Astrocyte of the hippocampus (primary cell): ENCODE results near the gene ZNF880.
"Not testable (repeated sequence)": the region's sequence is repeated elsewhere in the genome, so short reads cannot be mapped to it uniquely, and the experiment has no call there.

Experiments
- DNase-seq: peaks from one replicate; pipeline ENCODE4 v3.0.0; 2011; ENCODE audit warnings: low read depth, low spot score

Gene ZNF880

GRCh38 chr19:52369559-52370340, at the start of gene ZNF880:
Gene ZNF880, plus strand, starts transcription at chr19:52369923. Its CDS starts 43 bp downstream, at chr19:52369966.
- peak; percentile 97 for DNase-seq

- DNase-seq: no peak
Observed at GRCh38 chr19:52322429-52322828, 47.3 kb upstream of the ZNF880 start.

GRCh38 chr19:52331757-52332156, 38.0 kb upstream of the ZNF880 start:
- DNase-seq: peak; percentile 28

GRCh38 chr19:52335768-52336116, 34.0 kb upstream of the ZNF880 start:
- DNase-seq: no peak

GRCh38 chr19:52336117-52336790, 33.5 kb upstream of the ZNF880 start, which contains the start of gene ZNF610:
Gene ZNF610, plus strand, starts transcription at chr19:52336243. Its CDS starts 12,930 bp downstream, at chr19:52349173.
- DNase-seq: peak; percentile 94

- no peak for DNase-seq
Observed at GRCh38 chr19:52336791-52337381, 32.8 kb upstream of the ZNF880 start.

- DNase-seq: not testable (repeated sequence)
Observed at GRCh38 chr19:52339022-52339421, 30.7 kb upstream of the ZNF880 start.

GRCh38 chr19:52343548-52343947, 26.2 kb upstream of the ZNF880 start:
- peak; percentile 32 for DNase-seq

- DNase-seq: no peak
Observed at GRCh38 chr19:52345162-52345561, 24.6 kb upstream of the ZNF880 start.

- no peak for DNase-seq
Observed at GRCh38 chr19:52351512-52351911, 18.2 kb upstream of the ZNF880 start.

GRCh38 chr19:52366414-52366824, 3.3 kb upstream of the ZNF880 start:
- DNase-seq: no peak

- no peak for DNase-seq
Observed at GRCh38 chr19:52370341-52370710, 603 bp downstream of the ZNF880 start.

GRCh38 chr19:52391135-52391534, 21.4 kb downstream of the ZNF880 start:
- no peak for DNase-seq

GRCh38 chr19:52397310-52398080, 27.8 kb downstream of the ZNF880 start, which contains the start of gene ZNF528:
Gene ZNF528, plus strand, starts transcription at chr19:52397849. Its CDS starts 4,165 bp downstream, at chr19:52402014.
- DNase-seq: peak; percentile 97

- DNase-seq: no peak
Observed at GRCh38 chr19:52398081-52398441, 28.3 kb downstream of the ZNF880 start.

GRCh38 chr19:52410276-52410675, 40.6 kb downstream of the ZNF880 start:
- no peak for DNase-seq

- no peak for DNase-seq
Observed at GRCh38 chr19:52415711-52416110, 46.0 kb downstream of the ZNF880 start.

- DNase-seq: no peak
Observed at GRCh38 chr19:52428937-52429336, 59.2 kb downstream of the ZNF880 start, which contains the start of gene ZNF534. Gene ZNF534, plus strand, starts transcription at chr19:52429148. Its CDS starts 2,327 bp downstream, at chr19:52431475.
